Measurements from ENCODE around the gene KCNJ14. TPM values are rescaled to one million over a fixed set of nuclear protein-coding genes. Genes with fewer than 3 reads are reported as not detected.

KCNJ14 gene
- total and polyA plus RNA-seq, 2 of the 4 experiments (the other 2 are of a cell fraction), result 0.18 to 0.39 TPM

DNA sequence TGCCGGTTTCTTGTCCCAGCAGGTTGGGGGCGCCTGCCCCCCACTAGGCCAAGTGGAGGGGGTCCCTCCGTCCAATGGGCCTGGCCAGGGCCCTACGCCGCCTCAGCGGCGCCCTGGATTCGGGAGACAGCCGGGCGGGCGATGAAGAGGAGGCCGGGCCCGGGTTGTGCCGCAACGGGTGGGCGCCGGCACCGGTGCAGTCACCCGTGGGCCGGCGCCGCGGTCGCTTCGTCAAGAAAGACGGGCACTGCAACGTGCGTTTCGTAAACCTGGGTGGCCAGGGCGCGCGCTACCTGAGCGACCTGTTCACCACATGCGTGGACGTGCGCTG, 6.2 kb downstream of the KCNJ14 start:
- Histone ChIP-seq H2AK5ac (ENCODE audit: low read depth, low read length) (no peak overlapping the region), H2AK9ac (replicated peaks; ENCODE audit: low read depth, low read length, poor library complexity) (no peak overlapping the region), H3K4me1 (ENCODE audit: control insufficient read depth, insufficient read depth, low read length) (no peaks in the 10 kb centered on the region), H3K79me1 (ENCODE audit: low read depth in 1 of 2, low read length in 2 of 2) (peaks cover 0 to 6% of the 10 kb centered on the region in 2 experiments; a peak in 1 of 4 replicates), H4K8ac (ENCODE audit: low read depth in 2 of 2, low read length in 2 of 2) (no peak overlapping the region), H4K91ac (ENCODE audit: insufficient read depth, low read depth, low read length) (no peak overlapping the region), H2BK15ac (ENCODE audit: low read depth, low read length) (no peak overlapping the region), H2AFZ (replicated peaks; ENCODE audit: low read length, poor library complexity) (no peak overlapping the region), H3K36me3 (ENCODE audit: control insufficient read depth, insufficient read depth, low read length) (peaks cover 9% of the 10 kb centered on the region), H3K4me3 (ENCODE audit: insufficient read depth, low read depth, low read length) (no peak overlapping the region), H3K14ac (replicated peaks; ENCODE audit: low read depth, low read length) (no peak overlapping the region), H4K20me1 (ENCODE audit: insufficient read depth, low read length) (no peaks in the 10 kb centered on the region; the same call in 1 of the 2 replicates), H3K27me3 (ENCODE audit: control insufficient read depth, insufficient read depth, low read length) (no peaks in the 10 kb centered on the region), H2BK5ac (ENCODE audit: low read depth, low read length, poor library complexity, severe bottlenecking) (no peak overlapping the region), H3K9ac (ENCODE audit: low read depth, low read length) (no peak overlapping the region), H3K9me1 (ENCODE audit: insufficient read depth, low read length) (peaks cover 3% of the 10 kb centered on the region; the same call in 1 of the 2 replicates), H2BK20ac (ENCODE audit: low read depth, low read length) (no peak overlapping the region), H3K18ac (ENCODE audit: low read depth, low read length) (no peak overlapping the region), H3K56ac (ENCODE audit: extremely low read depth, insufficient read depth, low read length) (no peak overlapping the region), H3K9me3 (ENCODE audit: control insufficient read depth, insufficient read depth, low read length) (no peaks in the 10 kb centered on the region), H4K5ac (ENCODE audit: low read depth, low read length) (no peak overlapping the region), H3K27ac (ENCODE audit: insufficient read depth, low read length) (no peak overlapping the region), H2BK120ac (ENCODE audit: low read depth, low read length) (no peak overlapping the region), H3K23ac (ENCODE audit: low read depth, low read length) (no peak overlapping the region), H3K4ac (ENCODE audit: low read depth, low read length) (no peak overlapping the region), H3K4me2 (ENCODE audit: low read depth, low read length) (no peak overlapping the region)
- dilution Hi-C loops (cut with HindIII; ENCODE audit: low sequenced_read_pairs, unreplicated experiment) (no loop called here), in situ Hi-C loops (cut with MboI; ENCODE audit: low sequenced_read_pairs) (no loop called here), intact Hi-C loops (cut with micrococcal nuclease) (no loop called here)
- no TSS peak for BruUV-seq (replicated peaks)
- ATAC-seq (ENCODE audit: low read depth), result no peak
- DNase-seq, result no peak
- CTCF ChIA-PET, result no interaction called here
- 93% methylated on average over 33 of the region's 36 CpGs; no CpG with 5 or more reads in 1 of the 2 experiments for WGBS, 2 experiments (ENCODE audit: extremely low coverage in 2 of 2, insufficient read length in 1 of 2)
- POLR2A ChIA-PET (ENCODE audit: unreplicated experiment), result no interaction called here
- TF ChIP-seq MXI1 (IDR thresholded peaks at IDR 0.05; ENCODE audit: borderline replicate concordance, low read depth, low read length), result no peak
- no peak for TF ChIP-seq CTCF (conservative IDR thresholded peaks at IDR 0.05; ENCODE audit: low read depth, low read length)
- no peak for TF ChIP-seq ELK1 (IDR thresholded peaks at IDR 0.05; ENCODE audit: borderline replicate concordance, low read depth, low read length)
- TF ChIP-seq RAD21 (IDR thresholded peaks at IDR 0.05; ENCODE audit: low read length), result no peak
- no peak for TF ChIP-seq MAZ (IDR thresholded peaks at IDR 0.05; ENCODE audit: borderline replicate concordance, low read depth, low read length)
- TF ChIP-seq RFX5 (IDR thresholded peaks at IDR 0.05; ENCODE audit: low read depth, low read length), result no peak
- no peak for TF ChIP-seq BHLHE40 (IDR thresholded peaks at IDR 0.05; ENCODE audit: low read depth, low read length)
- TF ChIP-seq NFE2L2 (IDR thresholded peaks at IDR 0.05; ENCODE audit: low read depth, low read length), result no peak
- no peak for TF ChIP-seq RCOR1 (IDR thresholded peaks at IDR 0.05; ENCODE audit: insufficient replicate concordance, low read length)
- no peak for TF ChIP-seq CEBPB (IDR thresholded peaks at IDR 0.05; ENCODE audit: low read depth, low read length)
- no peak for TF ChIP-seq MAFK (IDR thresholded peaks at IDR 0.05; ENCODE audit: low read depth, low read length)
- no peak for TF ChIP-seq SMC3 (IDR thresholded peaks at IDR 0.05; ENCODE audit: low read depth, low read length)
- TF ChIP-seq, protein P1, sequence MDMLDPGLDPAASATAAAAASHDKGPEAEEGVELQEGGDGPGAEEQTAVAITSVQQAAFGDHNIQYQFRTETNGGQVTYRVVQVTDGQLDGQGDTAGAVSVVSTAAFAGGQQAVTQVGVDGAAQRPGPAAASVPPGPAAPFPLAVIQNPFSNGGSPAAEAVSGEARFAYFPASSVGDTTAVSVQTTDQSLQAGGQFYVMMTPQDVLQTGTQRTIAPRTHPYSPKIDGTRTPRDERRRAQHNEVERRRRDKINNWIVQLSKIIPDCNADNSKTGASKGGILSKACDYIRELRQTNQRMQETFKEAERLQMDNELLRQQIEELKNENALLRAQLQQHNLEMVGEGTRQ (IDR thresholded peaks at IDR 0.05; ENCODE audit: low read depth, low read length), result no peak
- no peak for TF ChIP-seq POLR2A (IDR thresholded peaks at IDR 0.05; ENCODE audit: low read depth, low read length)
- no peak for TF ChIP-seq FOS (IDR thresholded peaks at IDR 0.05; ENCODE audit: low read depth, low read length)
- no peak for TF ChIP-seq CHD1 (IDR thresholded peaks at IDR 0.05; ENCODE audit: low read depth, low read length)

Measured in IMR-90 (cell line).